HUES48 (cell line): ENCODE results near the gene PEA15.

Experiments used
- H3K27ac ChIP-seq: one replicate; pipeline ENCODE4 v1.7.0; 2013; ENCODE audit warnings: low read depth, low read length, inconsistent platforms
- H3K27me3 ChIP-seq: 2 replicates; pipeline ENCODE4 v1.6.1; 2013; ENCODE audit warnings: mild to moderate bottlenecking, low read length; ENCODE audit not compliant: control insufficient read depth, insufficient read depth
- H3K36me3 ChIP-seq: 2 replicates; pipeline ENCODE4 v1.6.1; 2013; ENCODE audit warnings: low read length; ENCODE audit not compliant: control insufficient read depth, insufficient read depth
- H3K4me1 ChIP-seq: 2 replicates; pipeline ENCODE4 v1.6.1; 2013; ENCODE audit warnings: mild to moderate bottlenecking, low read length; ENCODE audit not compliant: control insufficient read depth, insufficient read depth
- H3K4me3 ChIP-seq: 2 replicates; pipeline ENCODE4 v1.5.1; 2013; ENCODE audit warnings: mild to moderate bottlenecking, low read depth, low read length
- H3K9ac ChIP-seq: 2 replicates; pipeline ENCODE4 v1.6.1; 2013; ENCODE audit warnings: mild to moderate bottlenecking, low read depth, low read length, moderate library complexity
- H3K9me3 ChIP-seq: 2 replicates; pipeline ENCODE4 v1.6.1; 2013; ENCODE audit warnings: low read length; ENCODE audit not compliant: control insufficient read depth, insufficient read depth

Gene PEA15

GRCh38 chr1:160221089-160221488 lies 15.9 kb downstream of the PEA15 start:
- H3K27me3 ChIP-seq, result no peaks in the 10 kb centered on the region
- H3K27ac ChIP-seq, result no peak overlapping the region
- no peak overlapping the region for H3K9ac ChIP-seq
- H3K9me3 ChIP-seq, result no peaks in the 10 kb centered on the region
- H3K4me1 ChIP-seq, result no peaks in the 10 kb centered on the region; the same call in 1 of the 2 replicates
- H3K4me3 ChIP-seq, result no peak overlapping the region
- peaks cover 99% of the 10 kb centered on the region for H3K36me3 ChIP-seq

GRCh38 chr1:160222546-160222945 lies 17.4 kb downstream of the PEA15 start:
- H3K36me3 ChIP-seq, result peaks cover 99% of the 10 kb centered on the region
- H3K9ac ChIP-seq, result no peak overlapping the region

GRCh38 chr1:160224606-160225005 lies 19.4 kb downstream of the PEA15 start:
- Histone ChIP-seq H3K9ac (no peak overlapping the region), H3K36me3 (peaks cover 98% of the 10 kb centered on the region), H3K4me1 (no peaks in the 10 kb centered on the region; the same call in 1 of the 2 replicates), H3K27ac (no peak overlapping the region), H3K27me3 (no peaks in the 10 kb centered on the region), H3K4me3 (no peak overlapping the region), H3K9me3 (no peaks in the 10 kb centered on the region)

More at GRCh38 chr1:160222546-160222945, 17.4 kb downstream of the PEA15 start:
- Histone ChIP-seq H3K27ac (no peak overlapping the region), H3K4me1 (no peaks in the 10 kb centered on the region; the same call in 1 of the 2 replicates), H3K9me3 (no peaks in the 10 kb centered on the region), H3K4me3 (no peak overlapping the region), H3K27me3 (no peaks in the 10 kb centered on the region)

- Histone ChIP-seq H3K9me3 (no peaks in the 10 kb centered on the region), H3K27ac (no peak overlapping the region), H3K27me3 (no peaks in the 10 kb centered on the region), H3K9ac (no peak overlapping the region), H3K4me1 (no peaks in the 10 kb centered on the region; the same call in 1 of the 2 replicates), H3K36me3 (peaks cover 99% of the 10 kb centered on the region), H3K4me3 (no peak overlapping the region)
Measured at GRCh38 chr1:160225345-160225744, 20.2 kb downstream of the PEA15 start.

- Histone ChIP-seq H3K27ac (no peak overlapping the region), H3K36me3 (peaks cover 99% of the 10 kb centered on the region), H3K9ac (no peak overlapping the region), H3K4me1 (no peaks in the 10 kb centered on the region), H3K9me3 (no peaks in the 10 kb centered on the region), H3K27me3 (no peaks in the 10 kb centered on the region), H3K4me3 (no peak overlapping the region)
Measured at GRCh38 chr1:160226623-160227022, 21.4 kb downstream of the PEA15 start.

GRCh38 chr1:160227034-160227433 lies 21.9 kb downstream of the PEA15 start:
- Histone ChIP-seq H3K27ac (no peak overlapping the region), H3K9ac (no peak overlapping the region), H3K4me3 (no peak overlapping the region), H3K36me3 (peaks cover 99% of the 10 kb centered on the region), H3K4me1 (no peaks in the 10 kb centered on the region), H3K27me3 (no peaks in the 10 kb centered on the region), H3K9me3 (no peaks in the 10 kb centered on the region)

- peaks cover 97% of the 10 kb centered on the region for H3K36me3 ChIP-seq
- no peaks in the 10 kb centered on the region for H3K4me1 ChIP-seq
Measured at GRCh38 chr1:160227561-160227960, 22.4 kb downstream of the PEA15 start.

GRCh38 chr1:160228431-160228830 lies 23.2 kb downstream of the PEA15 start:
- Histone ChIP-seq H3K9ac (no peak overlapping the region), H3K4me3 (no peak overlapping the region), H3K4me1 (no peaks in the 10 kb centered on the region), H3K27ac (no peak overlapping the region), H3K27me3 (no peaks in the 10 kb centered on the region), H3K9me3 (no peaks in the 10 kb centered on the region), H3K36me3 (peaks cover 97% of the 10 kb centered on the region)

More at GRCh38 chr1:160227561-160227960, 22.4 kb downstream of the PEA15 start:
- Histone ChIP-seq H3K27me3 (no peaks in the 10 kb centered on the region), H3K9me3 (no peaks in the 10 kb centered on the region), H3K4me3 (no peak overlapping the region), H3K9ac (no peak overlapping the region), H3K27ac (no peak overlapping the region)

- no peak overlapping the region for H3K9ac ChIP-seq
- H3K9me3 ChIP-seq, result no peaks in the 10 kb centered on the region
- peaks cover 95% of the 10 kb centered on the region for H3K36me3 ChIP-seq
- H3K27ac ChIP-seq, result no peak overlapping the region
- no peaks in the 10 kb centered on the region for H3K27me3 ChIP-seq
- H3K4me1 ChIP-seq, result no peaks in the 10 kb centered on the region
- no peak overlapping the region for H3K4me3 ChIP-seq
Measured at GRCh38 chr1:160232911-160233310, 27.7 kb downstream of the PEA15 start.

GRCh38 chr1:160236806-160237205 lies 31.6 kb downstream of the PEA15 start:
- H3K4me3 ChIP-seq, result no peak overlapping the region
- H3K4me1 ChIP-seq, result no peaks in the 10 kb centered on the region
- H3K9ac ChIP-seq, result no peak overlapping the region
- no peak overlapping the region for H3K27ac ChIP-seq
- peaks cover 94% of the 10 kb centered on the region for H3K36me3 ChIP-seq
- no peaks in the 10 kb centered on the region for H3K9me3 ChIP-seq
- H3K27me3 ChIP-seq, result no peaks in the 10 kb centered on the region

- H3K4me1 ChIP-seq, result no peaks in the 10 kb centered on the region
- peaks cover 95% of the 10 kb centered on the region for H3K36me3 ChIP-seq
- no peak overlapping the region for H3K27ac ChIP-seq
Measured at GRCh38 chr1:160237558-160237957, 32.4 kb downstream of the PEA15 start.

GRCh38 chr1:160238408-160238807 lies 33.2 kb downstream of the PEA15 start:
- Histone ChIP-seq H3K27ac (no peak overlapping the region), H3K4me3 (no peak overlapping the region), H3K36me3 (peaks cover 94% of the 10 kb centered on the region)

More at GRCh38 chr1:160237558-160237957, 32.4 kb downstream of the PEA15 start:
- H3K9me3 ChIP-seq, result no peaks in the 10 kb centered on the region
- H3K27me3 ChIP-seq, result no peaks in the 10 kb centered on the region
- no peak overlapping the region for H3K9ac ChIP-seq
- no peak overlapping the region for H3K4me3 ChIP-seq

More at GRCh38 chr1:160238408-160238807, 33.2 kb downstream of the PEA15 start:
- Histone ChIP-seq H3K27me3 (no peaks in the 10 kb centered on the region), H3K4me1 (no peaks in the 10 kb centered on the region), H3K9ac (no peak overlapping the region), H3K9me3 (no peaks in the 10 kb centered on the region)
